ENCODE results near the gene NCOA3.
"Not testable (repeated sequence)": the region's sequence is repeated elsewhere in the genome, so short reads cannot be mapped to it uniquely, and the experiment has no call there.

The NCOA3 gene

GRCh38 chr20:47541355-47541922, 39.8 kb downstream of the NCOA3 start:
- no peak for DNase-seq

GRCh38 chr20:47543006-47543431, 41.3 kb downstream of the NCOA3 start:
- DNase-seq: no peak

- no peak for DNase-seq
Observed at GRCh38 chr20:47544240-47544639, 42.6 kb downstream of the NCOA3 start.

GRCh38 chr20:47544852-47545251, 43.2 kb downstream of the NCOA3 start:
- DNase-seq: no peak

- no peak for DNase-seq
Observed at GRCh38 chr20:47545499-47545898, 43.8 kb downstream of the NCOA3 start.

- DNase-seq: no peak
Observed at GRCh38 chr20:47546184-47547033, 44.7 kb downstream of the NCOA3 start.

- no peak for DNase-seq
Observed at GRCh38 chr20:47547034-47547387, 45.3 kb downstream of the NCOA3 start.

GRCh38 chr20:47549671-47550070, 48.0 kb downstream of the NCOA3 start:
- DNase-seq: no peak

GRCh38 chr20:47551222-47551621, 49.5 kb downstream of the NCOA3 start:
- DNase-seq: no peak

- DNase-seq: no peak
Observed at GRCh38 chr20:47551841-47552240, 50.2 kb downstream of the NCOA3 start.

GRCh38 chr20:47552996-47553395, 51.3 kb downstream of the NCOA3 start:
- DNase-seq: no peak

GRCh38 chr20:47553594-47554235, 52.0 kb downstream of the NCOA3 start:
- DNase-seq: not testable (repeated sequence)

GRCh38 chr20:47554283-47554682, 52.6 kb downstream of the NCOA3 start:
- DNase-seq: not testable (repeated sequence)

GRCh38 chr20:47557218-47557617, 55.5 kb downstream of the NCOA3 start:
- DNase-seq: no peak

- no peak for DNase-seq
Observed at GRCh38 chr20:47557791-47558190, 56.1 kb downstream of the NCOA3 start.

- no peak for DNase-seq
Observed at GRCh38 chr20:47558295-47559066, 56.8 kb downstream of the NCOA3 start.

GRCh38 chr20:47559141-47559540, 57.5 kb downstream of the NCOA3 start:
- DNase-seq: no peak

- DNase-seq: no peak
Observed at GRCh38 chr20:47561180-47561579, 59.5 kb downstream of the NCOA3 start.

- DNase-seq: no peak
Observed at GRCh38 chr20:47561603-47562583, 60.2 kb downstream of the NCOA3 start.

GRCh38 chr20:47566269-47566668, 64.6 kb downstream of the NCOA3 start:
- DNase-seq: no peak

- DNase-seq: peak; percentile 37
Observed at GRCh38 chr20:47568019-47568418, 66.3 kb downstream of the NCOA3 start.

- DNase-seq: no peak
Observed at GRCh38 chr20:47568837-47569410, 67.2 kb downstream of the NCOA3 start.

All from NCI-H526 treated with DMSO at 0.1 percent for 48 hours (cell line).